Stimulated activated CD4-positive, alpha-beta T cell treated with anti-CD3 and anti-CD28 coated beads, Interleukin-2, amount 100 ng/mL, for 48 hours (primary cell): ENCODE measurements around the gene LRMDA.
A peak's percentile ranks its signal among the peaks of the same experiment; 100 is the strongest.

Experiments used
- DNase-seq, 2 donors: peaks; one replicate each; pipeline ENCODE4 v3.0.0-alpha.2; 2020

The LRMDA gene

DNA sequence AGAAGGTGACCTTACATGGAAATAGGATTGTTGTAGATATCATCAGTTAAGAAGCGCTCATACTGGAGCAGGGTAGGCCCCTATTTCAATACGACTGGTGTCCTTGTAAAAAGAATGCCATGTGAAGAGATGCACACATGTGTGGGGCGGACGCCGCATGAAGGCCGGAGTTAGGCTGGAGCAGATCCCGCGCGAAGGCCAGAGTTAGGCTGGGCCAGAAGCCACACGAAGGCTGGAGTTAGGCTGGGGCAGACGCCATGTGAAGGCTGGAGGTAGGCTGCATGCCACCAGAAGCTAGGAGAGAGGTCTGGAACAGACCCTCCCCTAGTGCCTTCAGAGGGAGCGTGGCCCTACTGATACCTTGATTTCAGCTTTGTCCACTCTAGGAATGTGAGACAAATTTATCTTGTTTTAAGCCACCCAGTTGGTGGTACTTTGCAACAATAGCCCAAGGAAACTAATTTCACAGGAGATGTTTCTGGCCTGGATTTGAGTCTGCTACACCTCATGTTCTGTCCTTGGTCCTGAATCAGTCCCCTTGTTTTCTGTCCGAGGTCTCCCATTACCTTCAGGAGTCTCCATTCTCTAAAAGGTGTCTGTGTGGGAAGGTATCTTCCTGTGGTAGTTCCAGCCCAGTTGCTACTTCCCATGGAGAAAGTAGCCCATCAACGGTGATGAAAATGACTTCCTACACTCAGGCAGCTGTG, 585.8 kb downstream of the LRMDA start:
- no peak for DNase-seq

DNA sequence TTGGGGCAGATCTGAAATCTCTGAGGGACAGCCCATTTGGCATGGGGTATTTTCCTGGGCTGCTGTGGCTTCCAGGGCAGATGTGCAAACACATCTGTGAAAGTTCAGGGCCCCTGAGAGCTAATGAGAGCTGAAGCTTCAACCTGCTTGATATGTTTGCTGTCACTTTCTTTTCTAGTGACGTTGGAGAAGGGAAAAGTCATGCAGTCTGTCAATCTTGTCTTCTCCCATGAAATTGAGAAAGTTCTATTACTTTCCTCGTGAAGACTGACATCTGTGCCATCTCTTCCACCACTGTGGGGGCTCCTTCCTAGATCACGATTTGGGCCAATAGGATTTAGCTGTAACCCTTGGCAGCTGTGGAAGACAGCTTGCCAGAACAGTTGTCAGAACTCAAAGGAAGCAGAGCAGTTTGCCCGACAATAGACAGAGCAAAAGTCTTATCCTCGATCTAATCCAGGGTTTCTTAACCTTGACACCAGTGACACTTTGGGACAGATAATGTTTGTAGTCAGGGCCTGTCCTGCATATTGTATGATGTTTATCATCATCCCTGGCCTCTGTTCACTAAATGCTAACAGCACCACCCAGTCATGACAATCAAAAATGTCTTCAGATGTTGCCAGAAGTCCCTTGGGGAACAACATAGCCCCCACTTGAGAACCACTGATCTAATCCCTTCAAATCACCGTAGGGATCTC, 586.5 kb downstream of the LRMDA start:
- DNase-seq = no peak

DNA sequence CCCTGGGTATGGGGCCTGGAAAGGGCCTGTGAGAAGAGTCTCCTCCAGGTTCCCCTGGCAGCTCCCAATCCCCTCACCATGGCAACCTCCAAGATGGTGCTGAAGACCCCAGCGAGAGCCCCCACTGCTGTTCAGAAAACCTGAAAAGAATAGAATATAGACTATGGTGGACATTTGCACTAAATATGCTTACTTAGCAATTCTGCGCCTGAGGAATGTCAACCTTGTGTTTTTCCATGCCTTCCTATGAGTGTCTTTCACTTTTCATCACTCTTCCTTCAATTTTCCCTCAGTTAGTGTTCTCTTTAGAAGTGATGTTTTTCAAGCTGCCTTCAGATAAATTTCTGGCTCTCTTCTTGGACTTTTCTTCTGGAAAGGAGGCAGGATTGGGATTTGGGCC, 589.2 kb downstream of the LRMDA start:
- no peak for DNase-seq

DNA sequence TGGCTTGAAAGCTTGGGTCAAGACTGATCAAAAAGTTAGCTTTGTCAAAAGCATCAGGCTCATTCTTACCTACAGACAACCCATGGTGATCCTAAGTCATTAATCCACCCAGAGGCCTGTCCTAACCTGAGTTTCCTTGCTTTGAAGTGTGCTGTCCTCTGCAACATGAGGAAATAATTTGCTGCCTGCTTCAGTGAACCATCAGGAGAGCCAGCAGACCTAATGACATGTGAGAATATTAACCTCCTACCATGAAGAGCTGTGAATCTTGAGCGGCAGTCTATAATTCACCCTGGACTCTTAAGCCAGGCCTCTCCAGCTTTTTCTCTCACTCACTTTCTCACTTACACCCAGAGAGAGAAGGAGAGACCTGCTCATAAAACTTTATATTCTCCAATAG, 590.0 kb downstream of the LRMDA start:
- no peak for DNase-seq

DNA sequence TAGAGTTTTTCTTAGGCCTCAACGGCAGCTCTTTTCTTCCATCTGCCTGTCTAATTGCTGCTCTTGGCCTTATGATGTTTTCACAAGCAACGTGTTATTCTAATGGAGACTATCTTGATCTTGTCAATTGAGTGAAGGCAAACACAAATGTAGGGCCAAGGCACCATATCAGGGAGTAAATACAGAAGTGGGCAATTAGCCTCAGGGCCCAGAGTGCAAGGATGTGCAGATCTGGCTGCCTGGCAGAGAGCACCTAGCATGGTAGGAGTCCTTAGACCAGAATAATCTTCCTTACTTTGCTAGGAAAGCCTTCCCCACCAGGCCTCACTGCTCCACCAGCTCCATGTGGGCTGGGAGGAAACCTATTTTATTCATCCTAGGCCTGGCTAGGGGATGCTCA, 590.9 kb downstream of the LRMDA start:
- DNase-seq = no peak

DNA sequence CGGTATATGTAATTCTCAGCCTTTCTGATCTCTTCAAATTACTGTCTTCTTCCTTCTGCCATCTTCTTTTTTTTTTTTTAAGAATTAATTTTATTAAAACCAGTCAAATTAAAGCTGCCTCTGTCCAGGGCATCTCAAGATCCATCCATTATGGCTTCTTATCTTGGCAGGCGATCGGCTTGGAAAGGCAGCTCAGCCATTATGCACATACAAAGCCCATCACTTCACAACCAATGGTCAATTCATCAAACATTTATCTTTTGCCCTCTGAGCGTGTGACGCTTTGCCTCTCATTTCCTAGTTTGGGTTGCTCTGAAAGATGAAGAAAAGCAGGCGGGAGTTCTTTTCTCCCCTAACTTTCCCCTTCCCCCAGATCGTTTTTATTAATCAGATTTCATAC, 591.6 kb downstream of the LRMDA start:
- DNase-seq = no peak

DNA sequence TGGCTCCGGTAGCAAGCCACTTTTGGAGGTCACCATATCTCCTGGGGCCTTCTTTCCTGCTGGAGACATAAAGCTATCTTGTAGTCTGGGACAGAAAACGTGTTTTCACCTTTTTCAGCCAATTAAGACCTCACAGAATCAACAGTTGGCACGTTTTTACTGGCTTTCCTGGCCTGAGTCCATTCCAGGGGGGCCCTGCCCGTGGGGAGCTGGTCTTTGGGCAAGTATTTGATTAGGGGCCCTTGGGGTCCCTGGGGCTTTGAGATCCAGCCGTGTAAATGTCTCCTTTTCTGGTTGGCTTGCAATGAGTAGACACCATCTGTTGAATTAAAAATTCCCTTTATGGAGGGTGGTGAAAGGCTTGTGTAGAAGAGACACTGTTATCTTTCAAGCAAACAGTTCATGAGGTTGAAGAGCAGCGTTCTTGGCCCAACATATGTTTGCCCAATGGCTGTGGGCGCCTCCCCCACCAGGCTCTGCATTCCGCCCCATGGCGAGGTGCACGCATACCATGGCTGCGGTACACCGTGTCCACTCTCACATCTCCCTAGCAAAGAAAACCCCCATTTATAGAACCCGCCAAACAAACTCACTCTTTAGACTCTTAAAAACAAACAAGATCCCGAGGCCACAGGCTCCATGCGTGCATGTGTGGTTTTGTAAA, 593.2 kb downstream of the LRMDA start:
- DNase-seq = no peak

DNA sequence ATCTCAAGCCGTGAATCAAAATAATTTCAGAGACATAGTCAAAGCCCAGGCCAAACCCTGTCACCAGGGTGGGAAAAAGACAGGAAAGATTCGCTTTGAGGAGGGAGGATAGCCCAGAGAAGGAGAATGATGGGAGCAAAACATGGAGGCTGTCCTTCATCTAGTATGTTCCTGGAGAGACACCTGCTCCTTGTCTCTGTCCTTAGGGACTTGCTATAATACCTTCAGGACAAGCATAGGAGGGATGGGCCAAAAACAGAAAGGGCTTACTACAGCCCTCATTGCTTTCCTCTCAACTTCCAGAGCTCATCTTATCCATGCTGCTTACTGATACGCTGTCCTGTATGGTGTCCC, 593.7 kb downstream of the LRMDA start:
- no peak for DNase-seq

DNA sequence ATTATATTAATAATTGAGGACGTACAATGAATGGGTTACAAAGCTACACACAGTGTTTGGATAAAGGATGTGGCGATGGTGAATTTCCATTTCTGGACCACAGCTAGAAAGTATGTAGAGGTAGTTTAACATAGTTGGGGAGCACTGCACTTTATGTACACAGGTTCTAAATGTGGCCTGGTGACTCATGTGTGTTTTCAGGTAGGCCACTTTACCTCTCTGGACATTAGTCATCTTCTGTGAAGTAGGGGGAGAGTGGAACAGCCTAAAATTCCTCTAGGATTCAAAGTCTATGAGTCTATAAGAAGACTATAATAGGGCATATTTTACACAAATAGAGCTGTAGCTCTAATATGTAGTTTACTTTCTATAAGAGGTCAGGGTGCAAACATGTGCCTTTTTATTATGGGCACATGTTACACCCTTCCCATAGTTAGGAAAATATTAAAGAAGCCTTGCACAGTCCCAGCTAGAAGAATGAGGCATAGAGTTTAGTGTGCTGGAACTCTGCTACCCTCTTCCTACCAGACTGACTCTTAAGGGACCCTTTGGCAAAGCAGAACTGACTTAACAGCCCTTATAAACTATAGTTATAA, 594.9 kb downstream of the LRMDA start:
- no peak for DNase-seq

DNA sequence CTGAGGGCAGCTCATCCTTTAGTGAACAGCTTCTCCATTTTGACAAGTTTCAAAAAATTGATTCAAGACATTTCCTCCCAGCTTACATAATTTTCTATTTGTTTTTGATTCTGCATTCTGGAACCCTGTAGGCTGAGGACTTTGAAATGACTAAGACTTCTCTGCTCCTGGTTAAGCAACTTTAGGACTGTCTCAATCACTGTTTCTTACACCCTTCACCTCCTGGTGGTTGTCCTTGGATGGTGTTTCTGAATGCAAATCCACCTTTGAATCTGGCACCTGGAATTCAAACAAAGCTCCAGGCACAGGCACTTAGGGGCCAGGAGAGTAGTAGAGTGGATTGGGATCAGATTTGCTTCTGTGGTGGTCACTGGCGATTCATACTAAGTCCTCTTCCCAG, 595.5 kb downstream of the LRMDA start:
- no peak for DNase-seq

DNA sequence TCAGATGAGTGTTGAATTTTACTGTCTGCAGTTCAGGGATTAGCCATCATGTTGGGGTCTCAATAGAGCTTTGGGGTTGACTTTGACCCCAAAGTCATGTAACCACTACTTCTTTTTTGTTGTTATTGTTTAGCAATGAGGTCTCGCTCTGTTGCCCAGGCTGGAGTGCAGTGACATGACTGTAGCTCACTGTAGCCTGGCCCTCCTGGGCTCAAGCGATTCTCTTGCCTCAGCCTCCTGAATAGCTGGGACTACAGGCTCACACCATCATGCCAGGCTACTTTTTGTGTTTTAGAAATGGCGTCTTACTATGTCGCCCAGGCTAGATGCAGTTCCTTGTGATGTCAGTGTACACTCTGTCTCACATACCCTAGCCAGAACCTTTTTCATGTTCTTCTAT, 598.4 kb downstream of the LRMDA start:
- DNase-seq = no peak

DNA sequence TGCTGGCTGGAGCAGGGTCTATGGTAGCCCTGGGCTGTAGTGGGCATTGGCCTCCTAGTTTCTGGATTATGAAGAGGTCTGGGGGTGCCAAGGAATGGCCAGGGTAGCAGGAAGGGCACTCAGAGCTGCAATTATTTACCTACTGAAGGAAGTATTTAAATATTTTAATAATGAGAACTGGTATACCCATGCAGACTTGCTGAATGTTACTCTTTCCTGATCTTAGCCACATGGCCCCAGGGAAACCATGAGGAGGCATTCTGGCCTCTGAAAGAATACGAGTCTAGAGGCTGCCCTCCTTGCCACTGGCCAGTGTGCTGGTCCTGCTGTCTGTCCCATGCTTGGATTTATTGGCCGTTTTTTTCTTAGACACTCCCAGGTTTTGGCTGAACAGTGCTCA, 599.7 kb downstream of the LRMDA start:
- DNase-seq = no peak

DNA sequence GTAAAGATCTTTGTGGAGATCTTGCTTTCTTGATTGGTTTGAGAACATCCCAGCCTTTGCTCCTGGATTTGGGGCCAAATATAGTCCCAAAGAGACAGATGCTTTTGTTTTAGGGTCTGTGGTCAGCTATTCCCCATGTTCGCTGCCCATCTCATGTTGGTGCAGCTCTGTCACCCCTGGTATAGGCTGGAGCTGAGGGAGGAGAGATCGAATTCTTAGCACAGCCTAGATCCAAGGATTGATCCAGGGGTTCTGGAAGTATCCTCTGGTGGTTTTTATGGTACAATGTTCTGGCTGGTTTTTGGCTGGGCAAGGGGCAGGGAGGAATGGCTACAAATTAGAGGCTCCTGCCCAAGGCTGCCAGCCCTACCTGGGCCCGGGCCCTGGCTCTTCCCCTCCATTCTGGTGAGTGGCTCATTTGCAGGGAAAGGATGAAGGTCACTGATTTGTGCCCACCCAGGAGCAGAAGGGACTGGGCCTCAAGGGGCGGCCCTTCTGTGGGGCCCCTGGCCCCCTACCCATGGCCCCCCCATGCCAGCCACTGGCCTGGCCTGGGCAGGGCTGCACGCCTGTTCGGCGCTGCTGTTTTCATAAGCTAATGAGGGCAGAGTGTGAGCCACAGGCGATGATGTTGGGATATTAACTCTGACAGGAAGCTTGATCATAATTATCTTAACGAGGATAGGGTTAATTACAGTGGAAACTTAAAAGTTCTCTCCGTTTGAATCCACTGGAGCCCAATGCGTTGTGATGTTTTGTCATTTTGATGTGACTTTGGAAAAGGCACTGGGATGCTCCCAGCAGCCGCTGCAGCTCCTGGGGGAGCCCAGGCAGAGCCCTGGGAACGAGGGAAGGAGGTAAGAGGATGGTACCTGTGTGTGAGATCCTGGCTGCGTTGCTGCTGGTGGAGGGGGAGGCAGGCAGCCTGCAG, 600.6 kb downstream of the LRMDA start:
- no peak for DNase-seq

DNA sequence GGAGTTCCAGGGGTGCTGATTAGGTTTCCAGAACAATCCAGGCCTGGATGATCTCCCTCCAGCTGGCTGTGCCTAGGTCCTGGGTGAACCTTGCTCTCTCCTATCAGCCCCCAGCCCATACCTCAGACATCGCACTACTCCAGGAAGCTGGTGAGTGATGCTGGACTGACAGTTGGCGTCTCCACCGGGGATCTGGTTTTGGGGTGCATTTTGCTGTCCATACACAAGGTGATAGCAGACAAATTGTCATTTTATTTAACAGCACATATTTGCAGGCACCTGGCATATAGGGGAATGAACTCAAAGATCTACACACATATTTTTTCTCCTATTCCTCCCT, 601.2 kb downstream of the LRMDA start:
- no peak for DNase-seq

DNA sequence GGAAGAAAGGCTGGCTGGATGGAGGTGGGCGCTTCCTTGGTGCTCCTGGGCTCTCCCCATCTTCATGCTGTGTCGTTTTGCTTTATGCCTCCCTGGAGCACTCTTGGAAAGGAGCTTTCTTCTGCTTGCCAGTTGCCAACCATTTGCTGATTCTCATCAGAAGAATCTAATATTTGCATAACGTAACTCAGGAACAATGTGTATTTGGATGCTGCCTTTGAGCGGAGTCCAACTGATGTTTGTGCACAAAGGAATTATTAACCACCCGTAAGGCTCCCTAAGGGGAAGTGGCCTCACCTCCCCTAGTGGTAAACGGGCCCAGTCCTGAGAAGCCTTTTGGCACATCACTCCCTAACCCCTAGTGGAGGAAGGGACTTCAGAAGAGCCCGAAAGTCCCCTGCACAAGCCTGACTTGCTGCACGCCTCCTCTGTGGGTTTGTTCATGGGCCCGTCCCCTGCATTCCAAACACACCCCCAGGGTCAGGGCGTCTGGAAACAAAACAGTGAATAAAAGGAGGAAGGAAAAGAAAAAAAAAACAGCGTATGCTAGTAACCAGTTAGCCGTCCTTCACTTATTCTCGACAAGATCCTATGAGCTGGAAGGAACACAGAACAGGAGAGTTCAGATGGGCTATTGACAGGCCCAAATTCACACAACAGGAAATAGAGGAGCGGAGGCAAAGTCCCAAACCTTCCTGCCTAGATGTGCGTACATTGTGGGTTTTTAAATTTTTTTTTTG, 602.2 kb downstream of the LRMDA start:
- no peak for DNase-seq

DNA sequence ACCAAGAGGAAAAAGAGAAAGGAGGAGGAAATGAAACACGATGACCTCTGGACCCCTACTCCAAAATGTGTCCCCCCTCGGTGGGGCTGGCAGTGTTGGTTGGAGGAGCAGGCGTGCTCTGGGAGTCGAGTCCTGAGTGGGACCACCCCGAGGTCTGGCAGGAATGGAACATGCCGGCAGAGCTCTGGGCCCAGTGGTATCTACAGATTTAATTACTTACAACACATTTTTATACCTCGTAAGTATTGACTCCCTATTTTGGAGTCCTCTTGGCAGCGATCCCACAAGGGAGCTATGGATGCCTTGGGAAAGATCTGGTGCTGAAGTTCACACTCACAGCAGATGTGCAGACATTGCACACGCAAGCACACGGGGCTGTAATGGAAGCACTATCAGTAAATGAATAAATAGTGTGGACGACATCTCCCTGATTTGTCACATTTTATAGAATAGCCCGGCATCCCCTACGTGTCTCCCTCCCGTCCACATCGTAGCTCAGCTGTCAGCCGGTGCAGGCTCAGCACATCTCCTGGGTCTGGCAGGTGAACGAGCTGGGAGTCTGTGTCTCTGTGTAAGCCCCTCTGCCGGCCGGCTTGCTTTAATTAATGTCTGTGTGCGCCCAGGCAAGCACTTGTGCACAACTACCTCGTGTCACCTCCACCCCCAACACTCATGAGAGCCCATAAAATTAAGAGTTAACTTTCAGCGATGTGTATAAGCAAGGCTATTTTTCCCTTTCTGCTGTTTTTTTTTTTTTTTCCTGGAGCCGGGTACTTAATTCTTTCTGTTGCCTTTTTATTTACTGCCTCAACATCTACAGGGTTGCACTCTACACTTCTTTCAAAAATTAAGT, 603.2 kb downstream of the LRMDA start:
- DNase-seq = no peak

DNA sequence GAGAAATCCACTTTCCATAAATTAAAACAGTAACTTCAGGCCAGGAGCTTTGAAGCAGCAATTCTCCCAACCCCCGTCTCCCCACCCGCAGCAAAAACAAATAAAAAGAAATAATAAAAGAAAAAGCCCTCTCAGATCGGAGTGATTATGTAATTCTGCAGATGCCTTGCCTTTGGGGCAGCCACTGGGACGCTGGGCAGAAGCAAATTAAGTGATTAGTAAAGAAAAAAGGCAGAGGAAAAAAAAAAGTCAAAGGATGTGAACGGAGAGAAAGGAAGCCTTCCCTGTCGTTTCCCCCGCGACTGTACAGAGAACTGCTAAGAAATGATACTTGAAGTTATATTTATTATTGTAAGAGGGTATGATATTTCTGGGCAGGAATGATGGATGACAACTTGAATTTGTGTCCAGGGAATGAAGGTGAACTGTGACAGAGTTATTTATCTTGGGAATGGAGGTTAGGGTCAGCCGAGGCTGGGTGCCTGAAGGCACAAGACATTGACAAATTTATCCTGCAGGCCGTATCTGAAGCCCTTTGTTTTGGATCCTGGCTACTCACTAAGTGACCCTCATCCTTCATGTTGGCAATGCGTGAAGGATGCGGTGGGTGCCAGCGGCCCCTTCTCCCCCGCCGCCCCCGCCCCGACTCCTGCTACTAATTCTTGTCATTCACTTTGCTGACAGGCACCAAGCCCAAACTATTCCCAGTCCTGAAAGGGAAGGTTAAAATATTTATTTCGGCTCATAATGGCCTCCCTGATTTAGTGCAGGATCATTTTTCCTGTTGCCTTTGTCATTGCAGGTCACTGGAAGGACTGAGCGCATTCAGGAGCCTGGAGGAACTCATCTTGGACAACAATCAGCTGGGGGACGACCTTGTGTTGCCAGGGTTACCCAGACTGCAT, 604.0 kb downstream of the LRMDA start:
- no peak for DNase-seq

DNA sequence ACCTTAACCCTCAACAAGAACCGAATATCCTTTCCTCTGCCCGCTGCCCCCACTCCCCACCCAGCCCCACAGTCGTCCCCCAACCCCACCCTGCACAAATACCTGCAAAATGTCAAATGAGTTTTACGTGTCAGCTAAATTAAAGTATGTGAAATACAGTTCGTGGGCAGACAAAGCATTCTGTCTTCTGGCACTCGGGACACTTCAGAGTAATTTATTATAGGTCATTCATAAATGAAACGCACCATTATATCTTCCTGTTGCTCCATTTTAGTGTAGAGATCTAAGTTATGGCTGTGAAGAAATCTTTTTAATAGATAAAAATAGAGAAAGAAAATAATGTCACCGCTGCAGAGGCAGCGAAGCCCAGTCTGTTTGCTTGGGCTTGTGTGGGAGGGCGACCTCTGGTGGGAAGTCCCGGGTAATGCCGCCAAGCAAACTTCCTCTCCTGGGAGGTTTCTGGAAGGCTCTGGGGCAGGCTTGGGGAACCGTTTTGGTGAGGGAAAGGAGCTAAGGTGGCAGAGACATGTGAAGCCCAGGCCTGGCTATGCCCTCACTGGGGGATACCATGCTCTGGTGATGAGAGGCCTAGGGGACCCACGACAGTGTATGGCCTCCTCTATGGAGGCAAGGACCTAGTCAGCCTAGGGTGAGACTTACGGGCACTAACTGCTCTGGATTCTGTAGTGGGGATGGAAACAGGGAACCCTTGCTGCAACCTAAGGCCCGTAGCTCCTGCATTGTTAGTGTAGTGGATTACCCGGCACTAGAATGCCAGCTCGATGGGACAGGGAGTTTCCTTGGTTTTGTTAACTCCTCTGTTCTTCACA, 604.9 kb downstream of the LRMDA start:
- DNase-seq = peak; percentile 38 to 54

DNA sequence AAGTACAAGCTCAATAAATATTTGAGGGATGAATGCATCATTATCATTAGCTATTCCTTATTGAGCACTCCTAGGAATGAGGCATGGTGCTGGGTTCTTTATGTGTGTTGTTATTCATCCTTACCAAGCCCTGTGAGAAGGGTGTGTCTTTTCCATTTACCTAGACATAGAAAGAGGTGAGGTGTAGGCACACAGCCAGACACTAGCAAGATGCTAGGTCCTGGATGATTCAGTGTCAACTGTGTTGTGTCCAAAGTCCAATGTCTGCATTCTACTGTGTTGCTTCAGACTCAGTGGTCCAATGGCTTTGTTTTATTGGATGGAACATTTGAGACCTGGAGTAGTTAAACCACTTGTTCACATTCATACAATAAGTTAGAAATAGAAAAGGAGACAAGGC, 605.5 kb downstream of the LRMDA start:
- no peak for DNase-seq
